ENCODE results near the gene SCLT1. TPM values are rescaled to one million over a fixed set of nuclear protein-coding genes. Genes with fewer than 3 reads are reported as not detected.

SCLT1 gene
- total RNA-seq, 1 experiment from 2014 or later = 11.3 TPM

DNA sequence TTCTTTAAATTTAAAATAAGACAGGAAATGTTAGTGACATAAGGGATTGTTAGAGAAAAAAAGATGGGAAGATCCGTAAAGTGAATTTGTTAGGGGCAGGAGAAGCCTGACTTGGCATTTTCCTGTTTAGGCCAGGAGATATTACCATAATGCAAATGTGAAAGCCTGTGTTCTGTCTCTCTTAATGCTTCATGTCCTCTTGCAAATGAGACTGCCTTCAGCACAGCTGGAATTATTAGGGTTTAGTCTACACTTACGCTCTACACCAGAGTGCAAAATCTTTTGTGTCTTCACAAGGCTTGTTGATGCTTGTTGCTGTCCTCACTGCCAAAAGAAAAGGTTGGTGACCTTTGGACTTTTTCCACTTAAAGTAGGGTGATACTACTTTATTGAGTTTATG, 227.1 kb downstream of the SCLT1 start:
- H3K36me3 Mint-ChIP-seq (ENCODE audit: insufficient read depth in 1 of 3, low read depth in 3 of 3) = peaks cover 64 to 98% (median 96%) of the 10 kb centered on the region in 3 experiments
- Histone ChIP-seq H3T11ph (ENCODE audit: low read length) (no peak overlapping the region), H2BK120ac (ENCODE audit: low read depth, low read length, poor library complexity, severe bottlenecking) (no peak overlapping the region), H3K4ac (ENCODE audit: low read depth, low read length) (no peak overlapping the region), H4K8ac (replicated peaks; ENCODE audit: insufficient read length, low read depth, low read length) (no peak overlapping the region), H3K27ac (ENCODE audit: insufficient read length, low read depth, low read length) (no peak overlapping the region), H4K20me1 (ENCODE audit: control insufficient read depth, insufficient read depth, insufficient read length) (peaks cover 4% of the 10 kb centered on the region), H2AFZ (ENCODE audit: low read length) (no peak overlapping the region), H4K91ac (ENCODE audit: insufficient read length, low read depth, low read length) (no peak overlapping the region), H3K23me2 (ENCODE audit: insufficient read length, low read depth, low read length, poor library complexity, severe bottlenecking) (no peaks in the 10 kb centered on the region), H3K23ac (ENCODE audit: insufficient read length, low read depth, low read length) (no peak overlapping the region), H3K56ac (ENCODE audit: insufficient read length, low read depth, low read length) (no peak overlapping the region), H3K9me3 (ENCODE audit: control insufficient read depth, low read depth, low read length) (no peaks in the 10 kb centered on the region), H3K4me1 (ENCODE audit: insufficient read depth, low read length) (peaks cover 10% of the 10 kb centered on the region; the same call in 1 of the 2 replicates), H2BK12ac (ENCODE audit: insufficient read length, low read depth, low read length) (no peak overlapping the region), H2BK5ac (ENCODE audit: insufficient read length, low read length) (no peak overlapping the region), H3K79me1 (ENCODE audit: insufficient read depth, low read depth, low read length, poor library complexity, severe bottlenecking) (peaks cover 5% of the 10 kb centered on the region), H2AK5ac (ENCODE audit: insufficient read length, low read length) (no peak overlapping the region), H3K14ac (ENCODE audit: insufficient read depth, low read length) (no peak overlapping the region), H3K27me3 (ENCODE audit: insufficient read depth, low read length) (no peaks in the 10 kb centered on the region), H3K9ac (ENCODE audit: extremely low read depth, insufficient read length, low read length) (no peak overlapping the region), H3K4me2 (ENCODE audit: insufficient read depth, insufficient read length, low read length) (no peak overlapping the region), H3K79me2 (ENCODE audit: insufficient read depth, low read length) (peaks cover 9% of the 10 kb centered on the region; the same call in 1 of the 2 replicates), H2BK15ac (ENCODE audit: low read depth, low read length) (no peak overlapping the region), H4K5ac (ENCODE audit: insufficient read length, low read depth, low read length) (no peak overlapping the region), H3K18ac (ENCODE audit: insufficient read length, low read depth, low read length) (no peak overlapping the region), H2BK20ac (ENCODE audit: low read depth, low read length, poor library complexity, severe bottlenecking) (no peak overlapping the region)
- TF ChIP-seq, protein P1, sequence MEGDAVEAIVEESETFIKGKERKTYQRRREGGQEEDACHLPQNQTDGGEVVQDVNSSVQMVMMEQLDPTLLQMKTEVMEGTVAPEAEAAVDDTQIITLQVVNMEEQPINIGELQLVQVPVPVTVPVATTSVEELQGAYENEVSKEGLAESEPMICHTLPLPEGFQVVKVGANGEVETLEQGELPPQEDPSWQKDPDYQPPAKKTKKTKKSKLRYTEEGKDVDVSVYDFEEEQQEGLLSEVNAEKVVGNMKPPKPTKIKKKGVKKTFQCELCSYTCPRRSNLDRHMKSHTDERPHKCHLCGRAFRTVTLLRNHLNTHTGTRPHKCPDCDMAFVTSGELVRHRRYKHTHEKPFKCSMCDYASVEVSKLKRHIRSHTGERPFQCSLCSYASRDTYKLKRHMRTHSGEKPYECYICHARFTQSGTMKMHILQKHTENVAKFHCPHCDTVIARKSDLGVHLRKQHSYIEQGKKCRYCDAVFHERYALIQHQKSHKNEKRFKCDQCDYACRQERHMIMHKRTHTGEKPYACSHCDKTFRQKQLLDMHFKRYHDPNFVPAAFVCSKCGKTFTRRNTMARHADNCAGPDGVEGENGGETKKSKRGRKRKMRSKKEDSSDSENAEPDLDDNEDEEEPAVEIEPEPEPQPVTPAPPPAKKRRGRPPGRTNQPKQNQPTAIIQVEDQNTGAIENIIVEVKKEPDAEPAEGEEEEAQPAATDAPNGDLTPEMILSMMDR (conservative IDR thresholded peaks at IDR 0.05) = no peak
- H3K27me3 Mint-ChIP-seq (ENCODE audit: low read depth) = peaks cover 2% of the 10 kb centered on the region; the same call in 1 of the 2 replicates
- WGBS (ENCODE audit: extremely low coverage, insufficient read length, low lambda C conversion rate) = no CpG with 5 or more reads among the region's 2 CpGs
- no peak for DNase-seq
- 0 out of 5 replicates have a peak overlapping the region, but pooled peaks of 1 of the 2 experiments have one; percentile 1 for H3K4me3 Mint-ChIP-seq
- no peaks in the 10 kb centered on the region for H3K9me3 Mint-ChIP-seq
- peak overlapping the region in 2 of 3 experiments; percentile 32 to 59; a peak in 4 of 7 replicates for H3K27ac Mint-ChIP-seq
- H3K4me1 Mint-ChIP-seq = peaks cover 43 to 57% of the 10 kb centered on the region in 2 experiments
